GM12891 (cell line): Measurements from ENCODE around the gene BARHL2.

Experiments
- POLR2A ChIP-seq: IDR thresholded peaks from 2 replicates; pipeline ENCODE4 v1.6.1; 2011; ENCODE audit warnings: low read depth, low read length, control low read depth
- POLR2AphosphoS5 ChIP-seq: IDR thresholded peaks from 2 replicates; pipeline ENCODE4 v1.6.1; 2011; ENCODE audit warnings: low read depth, low read length, control low read depth
- SPI1 ChIP-seq: IDR thresholded peaks from 2 replicates; pipeline ENCODE4 v1.6.1; 2011; ENCODE audit warnings: low read depth, low read length, control low read depth
- TAF1 ChIP-seq: IDR thresholded peaks from 2 replicates; pipeline ENCODE4 v1.6.1; 2011; ENCODE audit warnings: low read depth, low read length, control low read depth

- TF ChIP-seq POLR2A (no peak), POLR2AphosphoS5 (no peak), TAF1 (no peak), SPI1 (no peak)
These were observed 1.6 kb upstream of the BARHL2 start for GRCh38 chr1:90718411-90719329.
